SK-N-SH (cell line): ENCODE data around the gene SLC38A8. TPM values are rescaled to one million over a fixed set of nuclear protein-coding genes. Genes with fewer than 3 reads are reported as not detected.

Source experiments
- CTCF ChIA-PET: fragments of 300-600, 350-600 bp; formaldehyde crosslinking; extraction: SDS; loops from one replicate; lab custom pipeline; 2021; lab: Yijun Ruan, JAX
- POLR2A ChIA-PET: fragments of 350-600 bp; sonication (Branson Sonifier 250); formaldehyde crosslinking; extraction: SDS; loops from one replicate; lab custom pipeline; 2020; ENCODE audit warnings: antibody characterized with exemption, inconsistent platforms; lab: Yijun Ruan, JAX
- DNase-seq: peaks from one replicate; pipeline ENCODE4 v3.0.0; 2012
- H2AFZ ChIP-seq: fragments of 200-600 bp; sonication (generic); 2 replicates; pipeline ENCODE4 v1.8.1; 2016; ENCODE audit warnings: antibody characterized with exemption, mild to moderate bottlenecking, low read depth
- H3F3A ChIP-seq: fragments of 200-600 bp; sonication (generic); replicated peaks from 2 replicates; pipeline ENCODE3; 2016; ENCODE audit warnings: antibody characterized with exemption, mild to moderate bottlenecking; ENCODE audit not compliant: insufficient read depth
- H3K27ac ChIP-seq, 2 experiments: fragments of 200-500 bp in 1 of 2; fragments of 200-600 bp in 1 of 2; sonication (Bioruptor generic) in 1 of 2; sonication (generic), shearing (Covaris generic) in 1 of 2; 2 replicates each; pipeline versions ENCODE4 v1.5.1 to v1.6.1; 2014 to 2016; ENCODE audit warnings: low read depth in 2 of 2, inconsistent platforms in 1 of 2, low read length in 1 of 2, mild to moderate bottlenecking in 1 of 2, mixed read lengths in 1 of 2
- H3K27me3 ChIP-seq: fragments of 200-600 bp; sonication (generic), shearing (Covaris generic); 2 replicates; pipeline ENCODE4 v1.6.1; 2016; ENCODE audit warnings: mixed run types; ENCODE audit not compliant: insufficient read depth
- H3K36me3 ChIP-seq, 2 experiments: fragments of 200-500 bp in 1 of 2; fragments of 200-600 bp in 1 of 2; sonication (Bioruptor generic) in 1 of 2; sonication (generic) in 1 of 2; replicated peaks in 1 of 2; 2 replicates each; pipeline versions ENCODE3 to v1.5.1; 2014 to 2016; ENCODE audit warnings: low read length in 1 of 2, mild to moderate bottlenecking in 1 of 2; ENCODE audit not compliant: insufficient read depth in 2 of 2, control insufficient read depth in 1 of 2
- H3K4me1 ChIP-seq, 2 experiments: fragments of 200-500 bp in 1 of 2; fragments of 200-600 bp in 1 of 2; sonication (Bioruptor generic) in 1 of 2; sonication (generic), shearing (Covaris generic) in 1 of 2; 2 replicates each; pipeline versions ENCODE4 v1.5.1 to v1.6.1; 2014 to 2016; ENCODE audit warnings: low read depth in 1 of 2, low read length in 1 of 2, mixed run types in 1 of 2; ENCODE audit not compliant: insufficient read depth in 2 of 2, control insufficient read depth in 1 of 2
- H3K4me2 ChIP-seq: fragments of 200-600 bp; sonication (generic), shearing (Covaris generic); 2 replicates; pipeline ENCODE4 v1.6.1; 2017; ENCODE audit warnings: mixed run types
- H3K4me3 ChIP-seq, 2 experiments: fragments of 200-500 bp in 1 of 2; fragments of 200-600 bp in 1 of 2; sonication (Bioruptor generic) in 1 of 2; sonication (generic), shearing (Covaris generic) in 1 of 2; 2 replicates each; pipeline versions ENCODE4 v1.5.1 to v1.8.1; 2014 to 2016; ENCODE audit warnings: low read depth in 2 of 2, inconsistent platforms in 1 of 2, low read length in 1 of 2, mild to moderate bottlenecking in 1 of 2, mixed read lengths in 1 of 2, moderate library complexity in 1 of 2
- H3K79me2 ChIP-seq: fragments of 200-600 bp; sonication (generic); 2 replicates; pipeline ENCODE4 v1.8.1; 2017; ENCODE audit warnings: mild to moderate bottlenecking; ENCODE audit not compliant: insufficient read depth
- H3K9ac ChIP-seq: fragments of 200-600 bp; sonication (generic); 2 replicates; pipeline ENCODE4 v1.6.1; 2017; ENCODE audit warnings: mixed run types
- H3K9me2 ChIP-seq: fragments of 200-600 bp; sonication (generic); 2 replicates; pipeline ENCODE4 v1.6.1; 2017; ENCODE audit warnings: mixed run types
- H3K9me3 ChIP-seq: fragments of 200-600 bp; sonication (generic); 2 replicates; pipeline ENCODE4 v1.6.1; 2017; ENCODE audit warnings: mixed run types, mild to moderate bottlenecking, moderate library complexity
- H4K20me1 ChIP-seq: fragments of 200-600 bp; sonication (generic); 2 replicates; pipeline ENCODE4 v1.6.1; 2017; ENCODE audit warnings: mild to moderate bottlenecking, mixed run types; ENCODE audit not compliant: insufficient read depth
- FOXJ3 ChIP-seq: sonication (generic); formaldehyde crosslinking; IDR thresholded peaks from 2 replicates; pipeline ENCODE4 v1.5.1; 2020; ENCODE audit warnings: mild to moderate bottlenecking, missing genetic modification reagents
- GATA2 ChIP-seq: sonication (generic); formaldehyde crosslinking; IDR thresholded peaks from 2 replicates; pipeline ENCODE4 v1.5.0; 2020; ENCODE audit warnings: mild to moderate bottlenecking, missing genetic modification reagents
- JUND ChIP-seq: IDR thresholded peaks from 2 replicates; pipeline ENCODE4 v1.4.0; 2012
- MXI1 ChIP-seq: IDR thresholded peaks from 2 replicates; pipeline ENCODE4 v1.6.1; 2012; ENCODE audit warnings: mild to moderate bottlenecking, low read depth, low read length, improper control_type of control experiment
- NRF1 ChIP-seq: IDR thresholded peaks from 2 replicates; pipeline ENCODE4 v1.6.1; 2012; ENCODE audit warnings: low read depth, mild to moderate bottlenecking, low read length
- POLR2AphosphoS5 ChIP-seq: IDR thresholded peaks from 2 replicates; pipeline ENCODE4 v1.6.1; 2012; ENCODE audit warnings: low read depth, low read length
- RFX5 ChIP-seq: IDR thresholded peaks from 2 replicates; pipeline ENCODE4 v1.6.1; 2012; ENCODE audit warnings: mild to moderate bottlenecking, improper control_type of control experiment, low read length
- RXRA ChIP-seq: IDR thresholded peaks from 2 replicates; pipeline ENCODE4 v1.4.0; 2012; ENCODE audit warnings: low read depth, mild to moderate bottlenecking, borderline replicate concordance
- TAF1 ChIP-seq: IDR thresholded peaks from 2 replicates; pipeline ENCODE4 v1.6.1; 2012; ENCODE audit warnings: low read depth, mild to moderate bottlenecking, low read length, moderate library complexity, borderline replicate concordance
- TCF12 ChIP-seq: IDR thresholded peaks from 2 replicates; pipeline ENCODE4 v1.4.0; 2012
- TEAD4 ChIP-seq: IDR thresholded peaks from 2 replicates; pipeline ENCODE4 v1.4.0; 2012; ENCODE audit warnings: mild to moderate bottlenecking, borderline replicate concordance; ENCODE audit not compliant: insufficient read depth
- WGBS: methylation state at CpG from one replicate; pipeline ENCODE4 v1.1.6; 2017; ENCODE audit warnings: low lambda C conversion rate; 5-methylcytosine and 5-hydroxymethylcytosine counted together
- polyA plus RNA-seq, 3 experiments: library from polyadenylated mRNA; depleted of rRNA; stranded (reverse); fragments of >200 nt; gene quantifications; 2 replicates each; pipeline ENCODE4 v1.2.3, GENCODE V29; 2012
- TF ChIP-seq, protein P1 (sequence below): IDR thresholded peaks from 2 replicates; pipeline ENCODE4 v1.4.0; 2012; ENCODE audit warnings: low read depth, borderline replicate concordance
- TF ChIP-seq, protein P2 (sequence below): fragments of 150-350 bp; IDR thresholded peaks from 2 replicates; pipeline ENCODE4 v1.6.1; 2016; ENCODE audit warnings: mild to moderate bottlenecking, low read depth, low read length
- TF ChIP-seq, protein P3 (sequence below): fragments of 200-600 bp; sonication (generic); IDR thresholded peaks from 2 replicates; pipeline ENCODE4 v1.6.1; 2017; ENCODE audit warnings: antibody characterized with exemption, mild to moderate bottlenecking, moderate library complexity
- TF ChIP-seq, protein P4 (sequence below): IDR thresholded peaks from 2 replicates; pipeline ENCODE4; 2012

Gene SLC38A8
- polyA plus RNA-seq, 1 of the 3 experiments (the other 2 are of a cell fraction) = not detected

DNA sequence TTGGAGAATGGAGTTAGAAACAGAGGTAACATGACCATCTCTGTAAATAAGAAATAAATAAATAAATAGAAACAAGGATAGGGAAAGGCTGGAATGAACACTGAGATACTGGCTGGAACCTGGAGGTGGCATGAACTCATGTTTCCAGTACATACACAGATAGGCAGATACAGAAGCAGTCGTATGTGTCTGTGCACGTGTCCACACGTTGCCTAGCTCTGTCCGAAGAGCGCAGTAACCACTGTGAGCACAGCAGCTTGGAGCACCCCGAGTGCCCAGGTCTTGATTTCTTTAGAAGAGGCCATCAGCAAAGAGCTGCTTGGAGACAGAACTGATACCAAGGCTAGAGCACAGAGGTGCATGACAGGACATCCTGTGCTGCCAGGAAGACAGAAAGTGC is 37.1 kb upstream of the SLC38A8 start:
- H3K36me3 ChIP-seq = peaks cover 39 to 77% of the 10 kb centered on the region in 2 experiments
- CTCF ChIA-PET = interaction anchor here (0.6 to 14.3 kb wide), 8 partner anchors 14 to 540 kb away, joined by 3 to 163 read pairs (median 4); partner anchors contain the start of gene TAF1C
- TF ChIP-seq JUND (no peak), TAF1 (no peak), POLR2AphosphoS5 (no peak), MXI1 (no peak), NRF1 (no peak)
- TF ChIP-seq, protein P1, sequence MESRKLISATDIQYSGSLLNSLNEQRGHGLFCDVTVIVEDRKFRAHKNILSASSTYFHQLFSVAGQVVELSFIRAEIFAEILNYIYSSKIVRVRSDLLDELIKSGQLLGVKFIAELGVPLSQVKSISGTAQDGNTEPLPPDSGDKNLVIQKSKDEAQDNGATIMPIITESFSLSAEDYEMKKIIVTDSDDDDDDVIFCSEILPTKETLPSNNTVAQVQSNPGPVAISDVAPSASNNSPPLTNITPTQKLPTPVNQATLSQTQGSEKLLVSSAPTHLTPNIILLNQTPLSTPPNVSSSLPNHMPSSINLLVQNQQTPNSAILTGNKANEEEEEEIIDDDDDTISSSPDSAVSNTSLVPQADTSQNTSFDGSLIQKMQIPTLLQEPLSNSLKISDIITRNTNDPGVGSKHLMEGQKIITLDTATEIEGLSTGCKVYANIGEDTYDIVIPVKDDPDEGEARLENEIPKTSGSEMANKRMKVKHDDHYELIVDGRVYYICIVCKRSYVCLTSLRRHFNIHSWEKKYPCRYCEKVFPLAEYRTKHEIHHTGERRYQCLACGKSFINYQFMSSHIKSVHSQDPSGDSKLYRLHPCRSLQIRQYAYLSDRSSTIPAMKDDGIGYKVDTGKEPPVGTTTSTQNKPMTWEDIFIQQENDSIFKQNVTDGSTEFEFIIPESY = no peak
- TF ChIP-seq, protein P2, sequence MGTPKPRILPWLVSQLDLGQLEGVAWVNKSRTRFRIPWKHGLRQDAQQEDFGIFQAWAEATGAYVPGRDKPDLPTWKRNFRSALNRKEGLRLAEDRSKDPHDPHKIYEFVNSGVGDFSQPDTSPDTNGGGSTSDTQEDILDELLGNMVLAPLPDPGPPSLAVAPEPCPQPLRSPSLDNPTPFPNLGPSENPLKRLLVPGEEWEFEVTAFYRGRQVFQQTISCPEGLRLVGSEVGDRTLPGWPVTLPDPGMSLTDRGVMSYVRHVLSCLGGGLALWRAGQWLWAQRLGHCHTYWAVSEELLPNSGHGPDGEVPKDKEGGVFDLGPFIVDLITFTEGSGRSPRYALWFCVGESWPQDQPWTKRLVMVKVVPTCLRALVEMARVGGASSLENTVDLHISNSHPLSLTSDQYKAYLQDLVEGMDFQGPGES = no peak
- TF ChIP-seq, protein P3, sequence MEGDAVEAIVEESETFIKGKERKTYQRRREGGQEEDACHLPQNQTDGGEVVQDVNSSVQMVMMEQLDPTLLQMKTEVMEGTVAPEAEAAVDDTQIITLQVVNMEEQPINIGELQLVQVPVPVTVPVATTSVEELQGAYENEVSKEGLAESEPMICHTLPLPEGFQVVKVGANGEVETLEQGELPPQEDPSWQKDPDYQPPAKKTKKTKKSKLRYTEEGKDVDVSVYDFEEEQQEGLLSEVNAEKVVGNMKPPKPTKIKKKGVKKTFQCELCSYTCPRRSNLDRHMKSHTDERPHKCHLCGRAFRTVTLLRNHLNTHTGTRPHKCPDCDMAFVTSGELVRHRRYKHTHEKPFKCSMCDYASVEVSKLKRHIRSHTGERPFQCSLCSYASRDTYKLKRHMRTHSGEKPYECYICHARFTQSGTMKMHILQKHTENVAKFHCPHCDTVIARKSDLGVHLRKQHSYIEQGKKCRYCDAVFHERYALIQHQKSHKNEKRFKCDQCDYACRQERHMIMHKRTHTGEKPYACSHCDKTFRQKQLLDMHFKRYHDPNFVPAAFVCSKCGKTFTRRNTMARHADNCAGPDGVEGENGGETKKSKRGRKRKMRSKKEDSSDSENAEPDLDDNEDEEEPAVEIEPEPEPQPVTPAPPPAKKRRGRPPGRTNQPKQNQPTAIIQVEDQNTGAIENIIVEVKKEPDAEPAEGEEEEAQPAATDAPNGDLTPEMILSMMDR = no peak

DNA sequence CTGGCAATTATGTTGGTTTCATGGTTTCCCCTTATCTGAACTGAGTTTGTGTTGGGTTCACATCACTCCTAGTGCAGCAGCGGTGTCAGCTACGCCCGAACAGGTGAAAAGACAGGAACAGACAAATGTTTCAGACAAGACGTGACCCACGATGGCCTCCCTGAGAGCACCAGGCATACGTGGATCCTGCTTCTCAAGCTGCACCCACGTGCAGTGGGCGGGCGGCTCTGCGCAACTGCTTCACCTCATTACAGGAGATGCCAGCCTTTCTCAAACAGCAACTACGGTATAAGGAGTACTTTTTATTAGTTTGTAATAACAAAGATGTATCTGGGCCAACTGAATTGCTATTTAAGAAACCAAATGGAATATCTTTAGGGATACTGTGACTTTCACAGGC is 32.8 kb upstream of the SLC38A8 start:
- Histone ChIP-seq H3K4me3 (no peak overlapping the region), H2AFZ (no peak overlapping the region), H3K4me2 (no peak overlapping the region), H3K9me2 (no peaks in the 10 kb centered on the region), H3K27ac (no peak overlapping the region), H3K36me3 (peaks cover 55 to 65% of the 10 kb centered on the region in 2 experiments), H4K20me1 (0 out of 2 replicates have a peak, but pooled peaks cover 6% of the 10 kb centered on the region), H3K79me2 (peaks cover 17% of the 10 kb centered on the region), H3K27me3 (no peaks in the 10 kb centered on the region), H3F3A (no peaks in the 10 kb centered on the region), H3K9ac (no peak overlapping the region), H3K4me1 (peaks cover 0 to 5% of the 10 kb centered on the region in 2 experiments; a peak in 1 of 4 replicates), H3K9me3 (no peaks in the 10 kb centered on the region)
- DNase-seq = no peak
- 99% methylated on average over 11 of the region's 11 CpGs for WGBS
- ChIA-PET CTCF (interaction anchor here (0.7 to 2.1 kb wide), 5 partner anchors 10 to 119 kb away, joined by 3 to 16 read pairs (median 7); no protein-coding TSS in a partner anchor), POLR2A (no interaction called here)
- TF ChIP-seq TCF12 (no peak), FOXJ3 (CRISPR knock-in tag) (no peak), TEAD4 (no peak), NRF1 (no peak), RXRA (no peak), GATA2 (CRISPR knock-in tag) (no peak), RFX5 (no peak)
- TF ChIP-seq, protein P2 = no peak
- TF ChIP-seq, protein P4, sequence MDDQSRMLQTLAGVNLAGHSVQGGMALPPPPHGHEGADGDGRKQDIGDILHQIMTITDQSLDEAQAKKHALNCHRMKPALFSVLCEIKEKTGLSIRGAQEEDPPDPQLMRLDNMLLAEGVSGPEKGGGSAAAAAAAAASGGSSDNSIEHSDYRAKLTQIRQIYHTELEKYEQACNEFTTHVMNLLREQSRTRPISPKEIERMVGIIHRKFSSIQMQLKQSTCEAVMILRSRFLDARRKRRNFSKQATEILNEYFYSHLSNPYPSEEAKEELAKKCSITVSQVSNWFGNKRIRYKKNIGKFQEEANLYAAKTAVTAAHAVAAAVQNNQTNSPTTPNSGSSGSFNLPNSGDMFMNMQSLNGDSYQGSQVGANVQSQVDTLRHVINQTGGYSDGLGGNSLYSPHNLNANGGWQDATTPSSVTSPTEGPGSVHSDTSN = no peak

More for the DNA sequence above, 37.1 kb upstream of the SLC38A8 start:
- Histone ChIP-seq H3K4me2 (no peak overlapping the region), H2AFZ (no peak overlapping the region), H3K27ac (no peak overlapping the region), H3K27me3 (no peaks in the 10 kb centered on the region), H3K9me3 (no peaks in the 10 kb centered on the region), H3K79me2 (peaks cover 17% of the 10 kb centered on the region), H3K4me3 (no peak overlapping the region), H3K9ac (no peak overlapping the region), H3F3A (no peaks in the 10 kb centered on the region), H3K9me2 (no peaks in the 10 kb centered on the region), H3K4me1 (no peaks in the 10 kb centered on the region; a peak in 1 of 4 replicates), H4K20me1 (0 out of 2 replicates have a peak, but pooled peaks cover 6% of the 10 kb centered on the region)
- WGBS = 95% methylated on average over 6 of the region's 6 CpGs
- no peak for DNase-seq
- POLR2A ChIA-PET = no interaction called here
